Stimulated activated CD8-positive, alpha-beta memory T cell treated with anti-CD3 and anti-CD28 coated beads, Interleukin-15, amount 100 ng/mL, for 1 hour (primary cell): Measurements from ENCODE around the gene UBE2O.

ENCODE experiments used
- DNase-seq: peaks from one replicate; pipeline ENCODE4 v3.0.0-alpha.2; 2020; ENCODE audit warnings: low read depth

UBE2O gene

DNA sequence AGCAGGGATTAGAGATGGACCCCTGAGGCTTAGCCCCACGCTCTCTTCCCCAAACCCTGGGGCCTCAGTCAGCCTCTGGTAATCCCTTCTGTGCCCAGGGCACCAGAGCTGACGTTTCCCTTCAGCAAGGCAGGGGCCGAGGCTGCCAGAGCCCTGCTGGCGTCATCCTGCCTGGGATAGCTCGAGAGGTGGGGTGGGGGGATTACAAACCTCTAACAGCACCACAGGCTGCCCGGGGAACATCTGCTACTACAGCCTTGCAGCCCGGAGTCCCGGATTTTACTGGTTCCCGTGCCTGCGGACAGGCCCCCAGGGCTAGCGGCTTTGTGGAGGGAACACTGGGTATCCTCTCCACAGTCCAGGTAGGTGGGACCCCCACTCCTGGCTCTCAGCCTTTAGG is 14.4 kb upstream of the UBE2O start, which contains the start of gene AANAT:
Gene AANAT (plus strand): TSS at position 238 of the 400 bp plus-strand sequence. CDS start 1,144 bp downstream, outside the sequence.
- no peak for DNase-seq

DNA sequence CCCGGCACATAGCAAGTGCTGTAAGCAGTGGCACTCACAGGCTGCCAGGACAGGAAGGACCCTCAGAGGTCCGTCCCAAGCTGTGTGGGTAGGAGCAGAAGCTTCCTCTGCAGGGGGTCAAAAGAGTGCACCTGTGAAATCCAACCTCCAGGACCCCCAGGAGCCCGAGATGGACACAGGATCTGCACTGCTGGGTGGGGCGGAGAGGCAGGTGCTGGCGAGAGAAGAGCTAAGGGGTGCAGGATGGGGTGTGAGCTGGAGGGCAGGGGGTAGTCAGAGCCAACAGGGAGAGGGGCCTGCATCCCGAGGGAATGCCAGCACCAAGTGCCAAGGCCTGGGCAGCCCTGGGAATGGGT is 13.8 kb upstream of the UBE2O start:
- no peak for DNase-seq

DNA sequence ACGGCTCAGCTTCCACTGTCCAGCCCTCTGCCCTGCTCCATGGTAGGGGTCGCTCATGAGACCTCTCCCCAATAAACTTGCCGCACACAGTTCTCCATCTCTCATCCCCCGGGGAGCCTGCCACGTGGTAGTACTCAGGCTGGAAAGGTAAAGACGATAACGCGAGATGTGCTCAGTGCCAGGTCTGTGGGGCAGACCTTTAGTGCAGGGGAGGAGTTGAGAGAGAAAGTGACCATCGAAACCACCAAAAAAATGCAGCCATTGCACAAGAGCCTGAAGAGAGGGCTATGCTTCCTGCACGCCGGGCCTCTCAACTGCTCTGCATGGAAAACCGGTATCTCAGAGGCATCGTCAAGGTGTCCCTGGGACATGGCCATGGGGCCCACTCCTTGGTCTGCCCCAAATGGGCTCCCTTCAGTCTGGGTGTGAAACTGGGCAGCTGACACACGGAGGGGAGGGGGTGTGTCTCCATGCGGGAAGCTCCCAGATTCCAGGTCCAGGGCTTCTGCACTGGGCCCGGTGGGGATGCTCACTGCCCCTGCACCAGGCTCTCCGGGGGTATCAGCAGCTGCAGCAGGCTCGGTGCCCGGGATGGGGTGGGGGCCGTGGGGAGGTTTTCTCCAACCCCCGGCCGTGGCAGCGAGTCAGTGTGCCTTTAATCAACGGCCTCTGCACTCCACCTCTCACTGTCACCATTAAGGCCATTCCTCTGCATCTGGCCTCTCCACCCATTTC is 9.8 kb upstream of the UBE2O start:
- DNase-seq, result no peak

DNA sequence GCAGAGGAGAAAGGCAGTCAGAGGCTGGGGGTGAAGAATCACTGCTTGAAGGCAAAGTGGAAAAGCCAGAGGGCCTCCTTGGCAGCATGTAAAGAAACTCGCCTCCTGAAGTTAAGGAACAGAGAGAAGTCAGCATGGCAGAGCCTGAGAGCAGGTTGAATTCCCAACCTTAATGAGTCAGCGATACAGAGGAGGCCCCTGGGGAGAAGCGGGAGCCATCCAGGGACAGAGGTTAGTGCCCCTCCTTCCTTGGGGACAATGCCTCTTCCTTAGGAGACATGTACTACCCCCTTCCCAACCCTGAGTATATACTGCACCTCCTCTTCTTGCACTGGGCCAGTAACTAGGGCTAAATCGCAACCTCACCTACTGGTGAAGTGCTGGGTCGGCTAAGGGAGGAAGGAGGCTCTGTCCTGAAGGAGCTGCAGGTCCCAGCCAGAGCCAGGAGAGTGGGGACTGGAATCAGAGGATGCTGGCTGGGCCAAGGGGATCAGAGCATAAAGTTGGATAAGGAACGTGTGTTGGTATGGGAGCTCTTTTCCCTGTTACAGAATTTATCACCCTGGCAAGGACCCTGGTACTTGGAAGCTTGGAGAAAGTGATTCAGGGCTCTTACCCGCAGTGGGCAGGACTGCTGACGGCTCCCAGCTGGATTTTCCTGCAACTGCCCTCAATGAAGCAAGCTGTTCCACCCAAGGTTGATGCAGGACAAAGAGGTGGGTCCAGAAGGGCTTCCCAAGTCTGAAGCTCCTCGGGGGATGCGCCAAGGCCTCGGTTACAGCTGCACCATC is 9.0 kb upstream of the UBE2O start:
- DNase-seq, result no peak

DNA sequence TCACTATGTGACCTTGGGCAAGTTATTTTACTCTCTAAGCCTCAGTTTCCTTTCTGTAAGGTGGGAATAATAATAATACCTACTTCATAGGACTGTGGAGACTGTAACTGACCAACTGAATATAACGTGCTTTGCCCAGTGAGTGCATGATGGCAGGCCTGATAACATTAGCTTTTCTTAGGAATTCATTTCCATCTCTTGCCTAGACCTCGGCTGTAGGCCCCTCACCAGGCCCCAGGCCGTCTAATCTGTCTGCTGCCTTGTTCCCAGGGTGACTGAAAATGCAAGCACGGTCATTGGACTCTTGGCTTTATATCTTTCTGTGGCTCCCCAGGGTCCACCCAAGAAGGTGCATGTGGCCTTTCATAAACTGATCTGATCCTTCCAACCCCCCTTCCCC is 6.7 kb upstream of the UBE2O start:
- DNase-seq, result no peak

DNA sequence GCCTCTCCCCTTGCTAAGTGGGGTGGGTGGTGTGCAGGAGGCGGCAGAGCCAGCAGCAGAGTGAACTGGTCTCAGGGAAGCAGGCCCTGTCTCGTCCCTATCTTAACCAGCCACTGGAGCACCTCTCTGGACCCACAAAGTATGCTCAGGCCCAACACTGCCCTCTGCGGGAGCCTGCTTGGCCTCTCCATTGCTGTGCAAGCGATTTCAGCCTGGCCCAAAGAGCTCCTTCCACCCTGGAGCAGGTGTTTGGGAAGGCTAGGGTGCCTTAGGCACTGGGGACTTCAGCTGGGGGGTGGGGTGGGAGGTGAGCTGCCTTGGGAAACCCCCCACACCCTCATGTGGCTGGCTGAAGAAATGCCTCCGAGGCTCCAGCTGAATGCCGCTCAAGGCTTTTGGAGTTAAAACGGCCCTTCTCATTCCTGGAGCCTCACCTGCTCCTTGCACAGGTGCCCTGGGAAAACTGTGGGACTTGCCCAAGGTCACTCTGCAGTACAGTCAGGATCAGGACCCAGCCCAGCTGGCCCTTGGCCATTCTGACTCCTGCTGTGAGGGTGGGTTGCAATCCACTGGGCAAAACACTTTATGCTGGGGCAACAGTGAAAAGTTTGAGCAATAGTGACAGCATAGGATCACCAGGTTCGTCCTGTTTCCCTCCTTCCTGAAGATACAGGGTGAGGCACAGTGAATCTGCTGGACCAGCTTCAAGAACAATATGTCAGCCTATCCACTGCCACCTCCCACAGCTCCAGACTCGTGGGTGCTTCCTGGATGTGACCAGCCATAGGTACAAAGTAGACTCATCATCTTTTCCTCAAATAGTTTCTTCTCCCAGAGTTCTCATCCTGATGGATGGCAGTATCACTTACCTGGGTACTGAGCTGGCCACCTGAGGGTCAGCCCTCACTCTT is 5.9 kb upstream of the UBE2O start:
- no peak for DNase-seq

DNA sequence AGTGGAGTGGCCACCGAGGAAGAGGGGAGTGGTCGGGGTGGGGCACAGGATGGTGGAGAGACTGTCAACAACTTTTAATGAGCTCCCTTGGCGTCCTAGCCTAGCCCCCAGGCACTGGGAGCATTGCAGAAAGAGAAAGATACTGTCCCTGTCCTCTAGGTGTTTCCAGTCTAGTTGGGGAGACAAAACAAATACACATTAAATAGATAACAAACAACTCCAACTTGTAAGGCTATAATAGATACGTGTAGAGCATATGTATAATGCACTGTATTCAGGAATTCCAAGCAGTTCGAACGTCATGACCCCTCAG is 435 bp upstream of the UBE2O start:
- no peak for DNase-seq

DNA sequence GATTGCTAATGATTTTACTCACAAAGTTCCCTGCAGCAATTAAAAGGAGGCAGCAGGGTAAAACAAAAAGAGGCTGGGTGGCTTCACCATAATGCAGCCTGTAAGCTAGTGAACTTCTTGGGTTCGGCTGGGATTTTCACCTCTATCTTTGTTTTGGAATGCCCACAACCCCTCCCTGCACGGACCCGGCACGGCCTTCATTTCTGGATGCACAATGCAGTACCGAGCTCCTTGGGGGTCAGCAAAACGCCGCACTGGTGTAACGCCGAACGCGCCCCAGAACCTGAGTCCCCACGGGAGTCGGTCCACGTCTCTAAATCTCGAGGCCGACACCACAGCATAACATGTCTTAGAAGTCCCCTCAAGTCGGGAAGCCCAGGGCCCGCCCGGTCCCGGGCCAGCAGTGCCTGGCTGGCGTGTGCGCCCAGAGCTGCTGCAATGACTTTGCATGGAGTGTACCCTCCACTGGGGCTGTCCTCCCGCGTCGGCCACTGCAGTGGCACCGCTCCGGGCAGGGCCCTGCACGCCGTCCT is 759 bp downstream of the UBE2O start:
- no peak for DNase-seq

DNA sequence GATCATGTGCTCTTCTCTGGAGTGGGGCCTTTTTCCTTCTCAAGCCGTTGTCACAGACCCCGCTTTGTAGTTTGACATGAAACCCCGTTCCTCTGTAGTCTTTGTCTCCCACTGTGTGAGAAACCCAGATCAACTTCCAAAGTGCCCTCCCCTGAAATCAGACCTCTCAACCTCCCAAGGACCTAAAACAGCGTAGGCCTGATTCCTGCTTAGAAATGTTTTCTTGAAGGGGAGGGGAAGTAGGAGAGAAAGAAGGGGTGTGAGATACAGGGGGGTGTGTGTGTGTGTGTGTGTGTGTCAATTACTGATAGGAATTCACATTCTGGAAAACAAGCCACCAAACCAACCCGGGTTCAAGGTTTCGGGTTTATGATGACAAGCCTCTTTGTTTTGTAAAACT is 1.4 kb downstream of the UBE2O start:
- no peak for DNase-seq

DNA sequence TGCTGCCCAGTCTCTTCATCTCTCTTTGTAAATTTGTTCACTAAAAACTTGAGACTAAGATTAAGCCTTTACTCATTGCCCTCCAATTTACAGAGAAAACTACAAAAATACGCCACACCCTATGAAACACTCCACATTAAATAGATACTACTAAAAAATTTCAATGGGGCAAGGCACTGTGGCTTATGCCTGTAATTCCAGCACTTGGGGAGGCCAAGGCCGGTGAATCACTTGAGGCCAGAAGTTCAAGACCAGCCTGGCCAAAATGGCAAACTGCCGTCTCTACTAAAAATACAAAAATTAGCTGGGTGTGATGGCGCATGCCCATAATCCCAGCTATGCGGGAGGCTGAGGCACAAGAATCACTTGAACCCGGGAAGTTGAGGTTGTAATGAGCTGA is 3.8 kb downstream of the UBE2O start:
- no peak for DNase-seq

DNA sequence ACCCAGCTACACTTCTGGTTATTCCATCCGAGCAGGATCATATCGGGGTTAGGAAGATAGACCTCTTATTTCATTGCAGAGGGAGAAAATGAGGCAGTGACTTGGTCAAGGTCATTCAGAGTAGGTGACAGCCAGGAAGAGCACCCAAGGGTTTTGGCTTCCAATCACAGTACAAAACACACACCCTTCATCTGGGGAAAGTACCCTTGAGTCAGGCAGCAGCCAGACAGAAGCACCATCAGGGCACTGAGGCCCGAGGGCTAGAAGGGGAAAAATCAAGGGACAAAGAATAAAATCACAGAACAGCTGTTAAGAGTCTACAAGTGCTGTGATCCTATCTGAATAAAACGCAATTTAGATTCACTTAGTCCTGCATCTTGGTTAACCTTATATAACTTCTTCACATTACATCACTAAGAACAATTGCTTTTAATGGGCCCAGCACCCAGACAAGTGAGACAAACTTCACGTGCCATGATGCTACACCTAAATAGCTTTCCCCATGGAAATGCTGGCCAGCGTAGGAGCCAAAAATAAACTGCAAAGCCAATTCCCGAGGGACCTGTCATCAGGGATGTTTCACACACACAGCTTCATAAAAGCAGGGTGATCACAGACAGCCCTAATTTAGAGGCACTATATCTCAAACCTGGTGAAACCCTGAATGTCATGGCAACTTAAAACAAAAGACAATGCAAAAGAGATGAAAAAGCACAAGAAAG is 4.9 kb downstream of the UBE2O start:
- DNase-seq, result no peak

DNA sequence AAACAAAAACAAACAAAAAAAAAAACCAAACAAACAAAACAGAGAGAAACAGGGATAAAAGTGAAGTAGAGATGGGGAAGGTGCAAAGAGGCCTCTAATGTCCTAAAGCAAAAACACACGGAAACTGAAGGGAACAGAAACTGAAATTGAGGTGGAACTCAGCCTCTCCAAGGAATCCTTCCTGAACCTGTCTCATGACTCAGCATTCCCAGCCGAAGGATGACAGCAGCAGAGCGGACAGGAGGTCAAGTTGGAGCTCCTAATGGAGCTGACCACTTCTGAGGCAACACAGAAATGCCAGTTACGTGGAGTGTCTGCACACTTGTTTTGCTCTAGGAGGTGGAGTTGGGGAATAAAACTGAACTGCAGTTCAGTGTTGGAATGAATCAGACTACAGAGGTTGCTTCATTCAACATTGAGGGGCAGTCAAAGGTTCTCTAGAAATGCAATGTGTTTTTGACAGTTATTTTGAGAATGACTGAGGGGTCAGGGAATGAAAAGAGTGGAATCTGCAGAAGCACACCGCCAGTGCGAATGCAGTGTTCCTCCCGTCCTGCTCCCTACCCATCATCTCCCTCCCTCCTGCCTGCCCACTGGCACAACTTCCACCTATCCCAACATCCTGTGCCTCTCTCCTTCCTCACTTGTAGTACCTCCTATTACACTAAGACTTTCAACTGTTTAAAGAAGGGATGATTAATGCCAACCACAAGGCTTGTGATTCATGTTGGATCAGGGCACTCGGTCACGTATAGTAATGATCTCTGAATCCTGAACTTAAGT is 6.3 kb downstream of the UBE2O start:
- no peak for DNase-seq

DNA sequence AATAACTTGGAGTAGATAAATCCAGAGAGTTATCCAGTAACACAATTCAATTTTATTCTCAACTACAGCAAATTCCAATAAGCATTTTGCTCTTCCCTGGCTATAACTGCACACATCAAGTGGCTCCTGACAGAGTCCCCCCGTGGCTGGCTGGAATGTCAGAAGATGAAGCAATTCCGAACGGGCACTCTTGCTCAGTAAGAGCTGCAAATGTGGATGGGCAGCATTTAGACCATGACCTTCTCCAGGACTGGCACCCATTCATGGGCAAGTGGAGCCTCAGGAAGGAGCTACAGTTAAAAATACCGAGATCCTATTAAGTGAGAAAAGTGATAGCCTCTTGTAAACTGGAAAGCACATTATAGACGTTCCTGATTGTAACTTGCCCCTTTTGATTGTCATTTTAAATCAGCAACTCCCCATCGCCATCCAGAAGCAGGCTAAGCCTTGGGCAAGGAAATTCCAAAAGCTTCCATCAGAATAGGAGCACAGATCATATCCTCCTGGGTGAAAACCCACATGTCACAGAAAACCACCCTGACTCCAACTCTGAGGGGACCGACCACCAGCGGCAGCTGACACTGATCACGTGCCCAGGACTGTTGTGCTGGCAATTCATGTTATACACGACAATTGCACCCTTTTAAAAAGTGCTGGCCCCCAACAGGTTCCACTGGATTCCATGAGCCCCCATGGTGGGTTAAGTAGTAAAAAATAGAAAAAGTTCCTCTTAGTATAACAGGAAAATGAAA is 7.1 kb downstream of the UBE2O start:
- no peak for DNase-seq

DNA sequence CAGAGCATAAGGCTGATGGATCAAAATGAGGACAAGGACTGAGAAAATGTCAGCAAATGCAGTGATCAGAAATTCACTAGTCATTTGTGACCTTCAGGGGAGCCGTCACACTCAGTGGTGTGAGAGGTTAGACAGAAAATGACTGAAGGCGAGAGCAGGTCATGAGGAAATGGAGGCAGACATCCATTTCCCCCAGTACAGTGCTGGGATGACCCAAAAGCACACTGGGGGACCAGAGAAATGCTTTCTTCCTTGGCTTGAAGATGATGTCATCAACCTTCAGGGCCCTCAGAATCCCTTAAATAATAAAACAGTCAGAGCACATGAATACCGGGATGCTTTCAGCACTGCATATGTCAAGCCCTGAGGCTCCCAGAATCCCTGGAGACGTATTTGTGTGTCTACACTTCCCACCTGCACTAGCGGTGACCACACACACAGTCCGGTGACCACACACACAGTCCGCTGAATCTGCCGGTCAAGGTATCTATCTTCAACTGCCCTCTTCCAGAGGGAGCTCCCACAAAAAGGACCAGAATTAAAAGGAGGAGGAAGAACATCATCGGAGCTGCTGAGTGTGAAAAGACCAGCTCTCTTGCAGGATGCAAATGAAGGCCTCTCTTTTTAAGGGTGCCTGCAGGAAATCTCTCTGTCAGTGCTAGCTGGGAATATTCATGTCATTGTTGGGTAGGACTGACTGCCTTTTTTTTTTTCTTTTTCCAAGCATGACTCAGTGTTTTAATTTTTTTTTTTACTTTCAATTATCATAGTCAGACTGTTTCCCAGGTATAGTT is 8.2 kb downstream of the UBE2O start:
- no peak for DNase-seq

DNA sequence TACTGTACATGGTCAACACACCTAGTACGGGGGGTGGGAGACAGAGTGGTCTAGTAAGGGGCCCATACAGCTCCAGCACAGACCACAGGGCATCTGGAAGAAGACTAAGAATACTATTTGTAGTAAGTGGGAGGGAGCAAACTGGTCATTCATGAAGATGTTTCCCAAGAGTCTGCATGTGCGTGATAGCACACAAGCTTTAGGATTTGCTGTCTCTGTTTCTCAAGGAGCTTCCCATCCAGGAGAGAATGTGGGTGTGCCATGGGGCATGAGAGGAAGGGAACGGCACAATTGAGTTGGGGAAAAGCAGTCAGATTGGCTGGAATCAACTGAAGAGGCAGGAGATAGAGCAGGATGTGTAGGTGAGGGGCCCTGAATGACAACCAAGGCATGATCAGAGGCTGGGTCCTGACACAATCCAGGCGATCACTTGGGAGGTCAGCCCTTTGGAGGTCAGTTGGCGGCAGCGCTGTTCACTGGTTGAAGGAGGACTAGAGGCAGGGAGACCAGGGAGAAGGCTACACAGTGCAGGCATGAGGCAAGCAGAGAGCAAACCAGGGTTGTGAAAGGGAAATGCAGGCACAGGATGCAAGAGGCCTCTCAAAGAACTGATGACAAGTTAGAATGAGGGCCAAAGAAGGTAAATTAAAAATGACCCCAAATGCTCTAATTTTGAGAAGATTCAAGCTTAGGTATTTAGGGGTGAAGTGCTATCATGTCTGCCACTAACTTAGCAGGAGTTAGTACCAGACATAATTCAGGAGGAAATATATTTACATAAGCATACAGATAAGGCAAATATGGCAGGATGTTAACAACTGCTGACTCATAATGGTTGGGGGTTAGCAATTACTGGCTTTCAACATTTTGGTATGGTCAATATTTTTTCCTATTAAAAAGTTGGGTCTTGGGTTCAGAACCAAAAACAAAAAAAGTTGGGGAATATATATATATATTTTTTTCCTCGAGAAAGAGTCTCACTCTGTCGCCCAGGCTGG is 10.3 kb downstream of the UBE2O start:
- no peak for DNase-seq

DNA sequence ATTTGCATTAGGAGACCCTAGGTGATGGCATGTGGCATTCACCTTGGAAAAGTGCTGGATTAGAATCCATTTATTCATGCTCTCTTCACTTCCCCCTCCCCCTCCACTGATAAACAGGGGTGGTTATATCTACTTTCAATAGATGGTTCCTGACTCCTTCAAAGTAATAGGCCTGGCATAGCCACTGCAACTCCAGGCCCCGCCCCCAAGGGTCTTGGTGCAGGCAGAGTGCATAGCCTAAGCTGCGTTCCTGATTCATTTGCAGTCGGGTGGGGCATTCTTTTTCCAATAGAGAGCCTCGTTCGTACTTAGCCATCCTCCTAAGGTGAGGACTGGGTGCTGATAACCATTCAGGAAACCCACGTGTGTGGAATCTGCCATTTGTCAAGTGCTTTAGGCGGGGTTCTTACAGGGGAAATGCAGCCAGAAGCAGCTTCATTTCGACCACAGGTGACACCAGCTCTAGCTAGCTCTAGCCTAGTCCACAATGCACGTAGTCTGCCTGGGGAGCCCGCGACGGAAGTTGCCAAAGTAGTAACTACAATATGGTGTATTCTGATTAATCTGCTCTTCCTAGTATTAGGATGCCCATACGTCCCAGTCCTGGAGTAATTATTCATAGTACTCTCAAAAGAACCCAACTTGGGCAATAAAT is 11.1 kb downstream of the UBE2O start:
- no peak for DNase-seq

DNA sequence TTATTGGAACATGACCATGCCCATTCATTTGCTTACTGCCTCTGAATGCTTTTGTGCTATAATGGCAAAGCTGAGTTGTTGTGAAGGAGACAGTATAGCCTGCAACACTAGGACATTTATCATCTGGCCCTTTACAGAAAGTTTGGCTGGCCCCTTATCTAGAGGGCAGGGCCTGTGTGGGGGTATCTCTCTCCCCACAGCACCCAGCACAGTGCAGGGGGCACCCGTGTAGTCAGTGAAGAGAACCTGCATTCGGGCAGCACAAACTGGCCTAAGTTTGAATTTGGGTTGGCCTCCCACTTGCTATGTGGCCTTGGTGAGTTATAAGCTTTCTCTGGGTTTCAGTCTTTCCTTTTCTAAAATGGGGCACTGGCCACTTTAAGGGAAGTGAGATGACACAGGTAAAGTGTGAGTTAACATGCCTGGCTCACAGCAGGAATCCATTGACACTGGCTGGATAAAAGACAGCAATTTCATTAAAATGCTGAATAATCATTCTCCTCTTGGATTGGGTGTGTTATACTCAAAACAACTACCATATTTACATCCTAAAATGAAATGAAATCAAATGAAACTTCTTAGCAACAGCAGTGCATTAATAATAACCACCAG is 12.1 kb downstream of the UBE2O start:
- DNase-seq, result no peak
